CMK (cell line): ENCODE measurements around the gene PSMD2.
A peak's percentile ranks its signal among the peaks of the same experiment; 100 is the strongest.

Experiments
- DNase-seq: peaks from one replicate; pipeline ENCODE4 v3.0.0-alpha.2; 2010; ENCODE audit warnings: low read depth

The PSMD2 gene

GRCh38 chr3:184282941-184283340 is 16.1 kb upstream of the PSMD2 start:
- no peak for DNase-seq

- DNase-seq = no peak
Measured at GRCh38 chr3:184283681-184284080, 15.4 kb upstream of the PSMD2 start.

DNA sequence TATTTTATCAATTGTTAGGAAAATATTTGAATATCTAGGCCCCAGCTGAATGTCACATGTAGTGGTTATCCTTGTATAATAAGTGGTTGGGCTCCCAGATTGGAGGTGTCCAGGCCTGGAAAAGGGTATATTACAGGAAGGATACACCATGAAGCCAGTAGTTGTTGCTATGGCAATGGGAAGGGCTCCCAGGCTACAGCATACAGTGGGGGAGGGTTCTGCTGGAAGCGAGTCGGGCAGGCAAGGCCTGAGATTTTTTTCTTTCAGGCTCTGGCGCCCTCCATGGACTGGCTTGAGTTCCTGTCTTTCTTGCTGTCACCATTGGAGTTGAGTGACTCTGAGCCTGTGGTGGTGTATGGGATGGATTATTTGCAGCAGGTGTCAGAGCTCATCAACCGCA is 14.3 kb upstream of the PSMD2 start:
- DNase-seq = no peak

GRCh38 chr3:184289426-184289938 is 9.6 kb upstream of the PSMD2 start:
- DNase-seq = no peak

DNA sequence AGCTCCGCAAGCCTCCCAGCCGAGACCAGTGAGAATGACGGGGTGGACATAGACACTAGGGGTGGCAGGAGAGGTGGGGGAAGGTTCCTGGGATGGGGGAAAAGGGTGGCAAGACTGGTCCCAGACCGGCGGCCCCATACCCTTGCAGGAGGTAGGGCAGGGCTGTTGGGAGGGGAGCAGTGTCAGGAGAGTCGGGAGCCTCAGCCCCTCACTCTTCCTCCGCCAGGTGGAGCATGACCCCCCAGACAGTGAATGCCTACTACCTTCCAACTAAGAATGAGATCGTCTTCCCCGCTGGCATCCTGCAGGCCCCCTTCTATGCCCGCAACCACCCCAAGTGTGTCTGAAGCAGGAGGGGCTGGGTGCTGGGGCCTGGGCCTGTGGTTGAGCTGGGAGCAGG is 8.7 kb upstream of the PSMD2 start:
- DNase-seq = no peak

- no peak for DNase-seq
Measured at GRCh38 chr3:184291044-184291737, 7.8 kb upstream of the PSMD2 start.

GRCh38 chr3:184291738-184292445 is 7.1 kb upstream of the PSMD2 start:
- no peak for DNase-seq

GRCh38 chr3:184295771-184296170 is 3.3 kb upstream of the PSMD2 start:
- DNase-seq = no peak

DNA sequence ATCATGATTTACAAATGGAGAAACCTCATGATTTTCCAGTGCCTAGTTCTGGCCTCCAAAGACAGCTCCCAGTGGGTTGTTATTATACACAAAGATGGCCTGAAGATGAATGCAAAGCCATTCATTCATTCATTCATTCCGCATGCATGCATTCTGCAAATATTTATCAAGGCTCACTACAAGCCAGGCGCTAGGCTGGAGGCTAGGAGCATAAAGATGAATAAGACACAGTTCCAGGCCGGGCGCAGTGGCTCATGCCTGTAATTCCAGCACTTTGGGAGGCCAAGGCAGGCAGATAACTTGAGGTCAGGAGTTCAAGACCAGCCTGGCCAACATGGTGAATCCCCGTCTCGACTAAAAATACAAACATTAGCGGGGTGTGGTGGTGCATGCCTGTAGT is 2.4 kb upstream of the PSMD2 start:
- DNase-seq = no peak

DNA sequence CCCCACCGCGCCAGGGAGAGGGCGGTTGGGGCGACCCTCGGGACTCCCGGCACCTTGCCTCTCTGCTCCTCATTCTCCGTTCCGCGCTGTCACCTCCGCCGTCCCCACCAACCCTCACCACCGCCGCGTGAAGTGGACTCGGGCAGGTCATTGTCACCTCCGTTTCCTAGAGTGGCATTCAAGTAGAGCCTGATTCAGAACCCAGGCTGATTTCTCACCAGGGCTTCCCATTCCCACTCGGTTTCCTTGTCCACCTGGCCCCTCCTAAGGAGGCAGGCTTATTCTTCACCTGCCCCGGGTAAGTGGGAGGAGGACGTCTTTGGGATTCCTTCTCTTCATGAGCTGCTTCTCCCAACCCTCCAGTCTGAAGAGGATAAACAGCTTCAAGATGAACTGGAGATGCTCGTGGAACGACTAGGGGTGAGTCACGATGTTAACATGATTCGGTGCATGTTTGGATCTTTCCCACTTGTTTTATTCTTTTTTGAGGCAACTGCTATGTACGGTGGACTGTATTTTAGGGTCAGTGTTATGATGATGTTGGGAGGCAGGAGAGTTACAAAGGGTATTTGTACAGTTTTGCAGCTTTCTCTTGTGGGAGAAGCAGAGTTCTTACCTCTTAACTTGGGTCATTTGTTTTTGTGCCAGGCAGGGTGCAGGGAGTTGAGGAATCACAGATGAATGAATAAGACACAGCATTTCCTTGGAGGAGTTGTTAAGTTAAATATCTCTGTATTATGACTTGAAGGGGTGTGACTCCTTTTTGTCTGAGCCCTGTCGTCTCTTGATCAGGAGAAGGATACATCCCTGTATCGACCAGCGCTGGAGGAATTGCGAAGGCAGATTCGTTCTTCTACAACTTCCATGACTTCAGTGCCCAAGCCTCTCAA is 692 bp downstream of the PSMD2 start:
- DNase-seq = no peak

GRCh38 chr3:184300378-184300720 is 1.3 kb downstream of the PSMD2 start:
- DNase-seq = no peak

GRCh38 chr3:184305577-184305976 is 6.5 kb downstream of the PSMD2 start:
- DNase-seq = no peak

DNA sequence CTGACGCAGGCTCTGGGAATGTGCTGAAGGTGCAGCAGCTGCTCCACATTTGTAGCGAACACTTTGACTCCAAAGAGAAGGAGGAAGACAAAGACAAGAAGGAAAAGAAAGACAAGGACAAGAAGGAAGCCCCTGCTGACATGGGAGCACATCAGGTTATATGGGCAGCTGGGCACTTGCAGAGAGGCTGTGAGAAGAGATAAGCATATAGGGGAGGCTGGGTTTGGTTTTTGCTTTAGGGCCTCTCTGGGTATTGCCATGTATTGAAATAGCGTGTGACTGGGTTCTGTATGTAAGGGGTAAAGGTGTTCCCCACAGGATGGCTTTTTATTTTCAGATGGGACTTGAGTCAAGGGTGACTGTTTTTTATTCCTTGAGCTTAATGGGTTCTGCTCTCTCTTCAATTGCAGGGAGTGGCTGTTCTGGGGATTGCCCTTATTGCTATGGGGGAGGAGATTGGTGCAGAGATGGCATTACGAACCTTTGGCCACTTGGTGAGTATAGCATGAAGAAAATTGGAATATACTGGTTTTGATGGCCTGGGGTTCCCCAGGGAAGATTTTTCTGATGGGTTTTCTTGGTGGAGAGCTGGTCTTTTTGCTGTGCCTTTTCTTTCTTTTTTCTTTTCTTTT is 7.4 kb downstream of the PSMD2 start:
- no peak for DNase-seq

DNA sequence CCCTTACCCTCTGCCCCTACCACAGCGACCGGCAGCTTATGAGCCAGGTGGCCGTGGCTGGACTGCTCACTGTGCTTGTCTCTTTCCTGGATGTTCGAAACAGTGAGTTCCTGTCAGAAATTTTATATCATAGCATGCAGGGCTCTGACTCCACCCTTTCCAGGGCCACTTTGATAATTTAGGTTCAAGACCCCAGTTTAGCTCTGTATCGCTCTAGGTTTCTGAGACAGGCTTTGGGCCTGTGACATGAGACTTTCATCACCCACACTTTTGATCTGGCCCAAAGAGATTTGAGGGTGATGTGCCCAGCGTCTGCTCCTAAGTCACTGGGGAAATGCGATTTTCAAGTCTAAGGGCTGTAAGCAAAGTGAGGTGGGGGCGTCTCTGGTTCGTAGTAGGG is 8.9 kb downstream of the PSMD2 start:
- DNase-seq = no peak

- no peak for DNase-seq
Measured at GRCh38 chr3:184308744-184309143, 9.7 kb downstream of the PSMD2 start.

DNA sequence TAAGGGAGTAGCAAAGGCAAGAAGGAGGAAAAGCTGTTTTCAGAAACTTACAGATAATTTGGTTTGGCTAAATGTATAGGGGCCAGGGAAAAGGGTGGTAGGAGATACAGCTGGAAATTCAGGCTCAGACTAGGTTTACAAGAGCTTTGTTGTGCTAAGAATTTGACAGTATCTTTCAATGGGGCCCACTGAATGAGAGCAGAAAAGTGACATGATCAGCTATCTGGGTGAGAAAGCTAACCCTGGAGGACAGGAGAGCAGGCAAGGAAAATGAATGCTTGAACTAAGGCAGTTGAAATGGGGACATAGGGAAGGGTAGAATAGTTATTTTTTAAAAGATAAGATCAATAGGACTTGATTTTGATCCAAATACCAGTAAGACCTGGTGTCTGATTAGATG is 12.6 kb downstream of the PSMD2 start:
- no peak for DNase-seq

GRCh38 chr3:184314363-184314699 is 15.3 kb downstream of the PSMD2 start, which contains the start of gene EIF4G1:
EIF4G1 (plus strand) TSS chr3:184314606; CDS start chr3:184315797, 1,191 bp downstream.
- peak; percentile 70 for DNase-seq

DNA sequence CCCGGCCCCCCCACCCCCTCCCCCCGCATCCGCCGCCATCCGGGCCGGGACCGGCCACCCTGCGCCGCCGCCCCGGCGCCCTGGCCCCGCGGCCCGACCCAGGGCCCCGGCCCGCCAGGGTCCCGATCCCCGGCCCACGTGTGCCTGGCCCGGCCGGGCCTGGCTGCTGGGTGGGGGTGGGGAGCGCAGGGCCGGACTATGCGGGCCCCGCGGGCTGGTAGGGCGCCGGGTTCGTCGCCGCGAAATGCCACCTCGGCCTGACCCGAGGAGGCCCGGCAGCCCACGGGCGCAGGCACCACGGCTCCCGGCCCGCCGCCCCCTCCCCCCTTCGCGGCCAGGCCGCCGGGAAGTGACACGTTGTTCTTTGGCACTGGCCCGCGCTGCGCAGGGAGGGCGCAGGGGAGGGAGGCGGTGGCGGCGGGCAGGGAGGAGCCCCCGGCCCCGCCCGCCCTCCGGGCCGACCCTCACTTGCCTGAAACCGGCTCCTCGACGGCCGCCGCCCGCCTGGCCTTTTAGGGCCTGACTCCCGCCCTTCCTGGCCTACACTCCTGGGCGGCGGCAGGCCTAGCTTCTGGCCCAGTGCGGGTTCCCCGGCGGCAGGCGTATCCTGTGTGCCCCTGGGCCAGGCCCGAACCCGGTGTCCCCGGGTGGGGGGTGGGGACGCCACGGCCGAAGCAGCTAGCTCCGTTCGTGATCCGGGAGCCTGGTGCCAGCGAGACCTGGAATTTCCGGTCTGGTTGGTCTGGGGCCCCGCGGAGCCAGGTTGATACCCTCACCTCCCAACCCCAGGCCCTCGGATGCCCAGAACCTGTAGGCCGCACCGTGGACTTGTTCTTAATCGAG is 15.9 kb downstream of the PSMD2 start:
- DNase-seq = no peak

DNA sequence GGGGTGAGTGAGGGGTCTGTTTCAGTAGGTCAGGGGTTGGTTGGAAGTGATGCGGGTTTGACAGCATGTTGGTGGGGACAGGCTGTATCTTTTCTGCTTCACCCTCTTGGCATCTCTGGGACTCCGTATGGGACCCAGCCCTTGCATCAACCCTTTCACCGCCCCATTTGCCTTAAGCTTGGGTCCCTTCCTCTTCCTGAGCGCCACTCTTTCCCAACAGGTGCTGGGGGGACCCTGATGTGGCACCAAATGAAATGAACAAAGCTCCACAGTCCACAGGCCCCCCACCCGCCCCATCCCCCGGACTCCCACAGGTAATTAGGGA is 16.5 kb downstream of the PSMD2 start:
- no peak for DNase-seq

DNA sequence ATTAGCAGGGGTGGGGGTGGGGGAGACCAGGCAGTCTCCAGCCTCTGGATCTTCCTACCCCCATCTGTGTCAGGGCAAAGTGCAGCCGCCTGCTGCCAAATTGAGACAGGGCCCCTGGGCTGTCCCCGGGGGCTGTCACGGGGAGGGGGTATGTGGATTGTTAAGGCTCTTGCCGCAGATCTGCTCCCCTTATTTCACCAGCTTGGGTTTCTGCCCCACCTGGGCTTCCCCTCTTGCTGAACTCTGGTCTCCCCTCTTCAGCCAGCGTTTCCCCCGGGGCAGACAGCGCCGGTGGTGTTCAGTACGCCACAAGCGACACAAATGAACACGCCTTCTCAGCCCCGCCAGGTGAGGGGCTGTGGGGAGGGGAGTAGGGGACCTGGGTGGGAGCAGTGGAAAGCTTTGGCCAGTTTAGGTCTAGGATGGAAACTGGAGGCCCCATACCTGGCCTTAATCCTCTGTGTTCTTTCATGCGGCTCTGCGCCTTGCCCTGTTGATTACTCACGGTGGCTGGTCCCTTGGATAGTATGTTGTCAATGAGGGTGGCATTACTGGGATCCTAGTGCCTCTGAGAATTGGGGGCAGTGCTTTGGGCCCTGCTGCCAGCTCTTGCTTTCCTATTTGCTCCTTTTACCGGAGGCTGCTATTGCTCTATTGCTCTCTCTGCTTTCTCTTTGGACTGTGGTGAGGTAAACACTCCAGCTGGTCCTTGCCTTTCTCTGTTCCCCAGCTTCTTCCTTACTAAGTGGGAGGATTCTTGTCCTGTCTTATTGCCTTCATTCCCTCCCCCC is 17.0 kb downstream of the PSMD2 start:
- DNase-seq = no peak

DNA sequence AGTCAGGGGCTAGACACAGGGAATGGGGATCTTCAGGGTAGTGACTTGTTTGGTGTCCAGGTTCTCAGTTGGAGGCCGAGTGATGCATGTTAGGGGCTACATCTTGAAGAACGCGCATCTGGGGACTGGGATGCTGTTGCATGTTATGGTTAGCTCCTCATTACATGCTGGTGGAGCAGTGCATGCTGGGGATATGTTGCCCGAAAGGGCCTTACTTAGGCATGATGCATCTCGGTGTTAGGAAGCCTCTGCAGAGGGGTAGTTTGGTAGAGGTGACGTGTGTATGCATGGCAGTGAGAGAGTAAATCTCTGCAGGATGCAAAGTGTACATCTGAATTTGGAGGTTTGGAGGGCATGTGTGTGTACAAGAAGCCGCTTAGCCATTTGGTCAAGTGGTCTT is 17.8 kb downstream of the PSMD2 start:
- no peak for DNase-seq
